Liver (tissue), 9 donors: Measurements from ENCODE around the gene STAM2. TPM values are rescaled to one million over a fixed set of nuclear protein-coding genes. Genes with fewer than 3 reads are reported as not detected.
A peak's percentile ranks its signal among the peaks of the same experiment; 100 is the strongest.

Experiments
- DNase-seq: peaks from one replicate; pipeline ENCODE4 v3.0.0-alpha.2; 2017; ENCODE audit warnings: low spot score
- H3K27ac ChIP-seq, 2 donors: one replicate each; pipeline ENCODE4 v1.7.0; 2013; ENCODE audit warnings: inconsistent platforms in 2 of 2, low read length in 2 of 2, control low read depth in 1 of 2, low read depth in 1 of 2, mild to moderate bottlenecking in 1 of 2
- H3K27me3 ChIP-seq, 4 donors: one replicate each; pipeline versions ENCODE4 v1.6.1 to v1.7.0; 2013; ENCODE audit warnings: low read length in 3 of 4, inconsistent platforms in 1 of 4, mild to moderate bottlenecking in 1 of 4, moderate library complexity in 1 of 4; ENCODE audit not compliant: control insufficient read depth in 4 of 4, insufficient read depth in 4 of 4
- H3K36me3 ChIP-seq, 4 donors: one replicate each; pipeline versions ENCODE4 v1.6.1 to v1.7.0; 2013; ENCODE audit warnings: low read length in 3 of 4, mild to moderate bottlenecking in 3 of 4, low read depth in 1 of 4, moderate library complexity in 1 of 4; ENCODE audit not compliant: control insufficient read depth in 4 of 4, insufficient read depth in 3 of 4
- H3K4me1 ChIP-seq, 4 donors: one replicate each; pipeline versions ENCODE4 v1.6.1 to v1.7.0; 2013; ENCODE audit warnings: low read length in 3 of 4, mild to moderate bottlenecking in 3 of 4, moderate library complexity in 1 of 4; ENCODE audit not compliant: control insufficient read depth in 4 of 4, insufficient read depth in 4 of 4
- H3K4me3 ChIP-seq, 3 donors: one replicate each; pipeline versions ENCODE4 v1.6.1 to v1.7.0; 2013; ENCODE audit warnings: low read length in 3 of 3, control low read depth in 1 of 3, low read depth in 1 of 3, mild to moderate bottlenecking in 1 of 3
- H3K9ac ChIP-seq, 2 donors: one replicate each; pipeline ENCODE4 v1.7.0; 2013; ENCODE audit warnings: low read length in 2 of 2, mild to moderate bottlenecking in 2 of 2, moderate library complexity in 2 of 2, control low read depth in 1 of 2, low read depth in 1 of 2
- H3K9me3 ChIP-seq, 4 donors: one replicate each; pipeline versions ENCODE4 v1.6.1 to v1.7.0; 2013; ENCODE audit warnings: low read length in 3 of 4; ENCODE audit not compliant: control insufficient read depth in 4 of 4
- ATF3 ChIP-seq: IDR thresholded peaks from 2 replicates; pipeline ENCODE4 v1.6.1; 2016; ENCODE audit warnings: antibody characterized with exemption
- CTCF ChIP-seq: fragments of 150-350 bp; IDR thresholded peaks from 2 replicates; pipeline ENCODE4 v1.5.1; 2017; ENCODE audit warnings: improper control_type of control experiment, low read depth, low read length; ENCODE audit not compliant: missing input control
- EGR1 ChIP-seq, 2 donors: IDR thresholded peaks; 2 replicates each; pipeline ENCODE4 v1.6.1; 2016 to 2018; ENCODE audit warnings: antibody characterized with exemption in 2 of 2, low read depth in 2 of 2
- FOXA1 ChIP-seq: IDR thresholded peaks from 2 replicates; pipeline ENCODE4 v1.6.1; 2016; ENCODE audit warnings: antibody characterized with exemption
- FOXA2 ChIP-seq: IDR thresholded peaks from 2 replicates; pipeline ENCODE4 v1.6.1; 2016; ENCODE audit warnings: antibody characterized with exemption
- GABPA ChIP-seq, 2 donors: IDR thresholded peaks in 1 of 2; conservative IDR thresholded peaks in 1 of 2; 2 replicates each; pipeline ENCODE4 v1.6.1; 2016; ENCODE audit warnings: antibody characterized with exemption in 2 of 2, mild to moderate bottlenecking in 1 of 2, moderate library complexity in 1 of 2
- HNF4A ChIP-seq, 2 donors: conservative IDR thresholded peaks; 2 replicates each; pipeline ENCODE4 v1.6.1; 2016; ENCODE audit warnings: antibody characterized with exemption in 2 of 2, mild to moderate bottlenecking in 2 of 2
- HNF4G ChIP-seq: IDR thresholded peaks from 2 replicates; pipeline ENCODE4 v1.6.1; 2016; ENCODE audit warnings: antibody characterized with exemption
- JUND ChIP-seq, 2 donors: IDR thresholded peaks; 2 replicates each; pipeline ENCODE4 v1.6.1; 2016; ENCODE audit warnings: antibody characterized with exemption in 2 of 2
- NR2F2 ChIP-seq: IDR thresholded peaks from 2 replicates; pipeline ENCODE4 v1.6.1; 2016; ENCODE audit warnings: antibody characterized with exemption
- RAD21 ChIP-seq, 2 donors: IDR thresholded peaks; 2 replicates each; pipeline ENCODE4 v1.6.1; 2016; ENCODE audit warnings: antibody characterized with exemption in 2 of 2, mild to moderate bottlenecking in 2 of 2
- RXRA ChIP-seq, 2 donors: IDR thresholded peaks; 2 replicates each; pipeline ENCODE4 v1.6.1; 2017 to 2018; ENCODE audit warnings: antibody characterized with exemption in 2 of 2, mild to moderate bottlenecking in 1 of 2
- SP1 ChIP-seq: IDR thresholded peaks from 2 replicates; pipeline ENCODE4 v1.6.1; 2018; ENCODE audit warnings: antibody characterized with exemption, mild to moderate bottlenecking
- TAF1 ChIP-seq: conservative IDR thresholded peaks from 2 replicates; pipeline ENCODE4 v1.6.1; 2016; ENCODE audit warnings: antibody characterized with exemption, mild to moderate bottlenecking
- YY1 ChIP-seq: IDR thresholded peaks from 2 replicates; pipeline ENCODE4 v1.6.1; 2016; ENCODE audit warnings: antibody characterized with exemption, mild to moderate bottlenecking
- ZBTB33 ChIP-seq: IDR thresholded peaks from 2 replicates; pipeline ENCODE4 v1.6.1; 2016; ENCODE audit warnings: antibody characterized with exemption
- WGBS: extraction: QIAGEN DNeasy Blood & Tissue Kit; methylation state at CpG from one replicate; pipeline ENCODE4 v1.1.7; 2013; 5-methylcytosine and 5-hydroxymethylcytosine counted together
- polyA plus RNA-seq, 2 donors: library from polyadenylated mRNA; stranded (reverse) in 1 of 2; unstranded in 1 of 2; fragments of 200-250 nt in 1 of 2; fragments of >200 nt in 1 of 2; fragmentation: Nextera tagmentation in 1 of 2; extraction: Ambion mirVana in 1 of 2; gene quantifications; one replicate each; pipeline versions ENCODE4 v1.2.1 to v1.2.3, GENCODE V29; 2013 to 2015
- total RNA-seq, 2 donors: library from RNA; depleted of rRNA; stranded (reverse); fragments of >200 nt; gene quantifications; one replicate each; pipeline ENCODE4 v1.2.3, GENCODE V29; 2014
- TF ChIP-seq, protein P1 (sequence below): IDR thresholded peaks from 2 replicates; pipeline ENCODE4 v1.6.1; 2016; ENCODE audit warnings: antibody characterized with exemption
- TF ChIP-seq, protein P2 (sequence below): IDR thresholded peaks from 2 replicates; pipeline ENCODE4 v1.6.1; 2016; ENCODE audit warnings: antibody characterized with exemption, mild to moderate bottlenecking
- donor health status: healthy.
- donor health status: healthy.
- donor health status: healthy.
- donor health status: healthy.
- donor health status: healthy.

STAM2 gene
- total and polyA plus RNA-seq, 4 donors = 4.0 to 18.0 (median 7.2) TPM

DNA sequence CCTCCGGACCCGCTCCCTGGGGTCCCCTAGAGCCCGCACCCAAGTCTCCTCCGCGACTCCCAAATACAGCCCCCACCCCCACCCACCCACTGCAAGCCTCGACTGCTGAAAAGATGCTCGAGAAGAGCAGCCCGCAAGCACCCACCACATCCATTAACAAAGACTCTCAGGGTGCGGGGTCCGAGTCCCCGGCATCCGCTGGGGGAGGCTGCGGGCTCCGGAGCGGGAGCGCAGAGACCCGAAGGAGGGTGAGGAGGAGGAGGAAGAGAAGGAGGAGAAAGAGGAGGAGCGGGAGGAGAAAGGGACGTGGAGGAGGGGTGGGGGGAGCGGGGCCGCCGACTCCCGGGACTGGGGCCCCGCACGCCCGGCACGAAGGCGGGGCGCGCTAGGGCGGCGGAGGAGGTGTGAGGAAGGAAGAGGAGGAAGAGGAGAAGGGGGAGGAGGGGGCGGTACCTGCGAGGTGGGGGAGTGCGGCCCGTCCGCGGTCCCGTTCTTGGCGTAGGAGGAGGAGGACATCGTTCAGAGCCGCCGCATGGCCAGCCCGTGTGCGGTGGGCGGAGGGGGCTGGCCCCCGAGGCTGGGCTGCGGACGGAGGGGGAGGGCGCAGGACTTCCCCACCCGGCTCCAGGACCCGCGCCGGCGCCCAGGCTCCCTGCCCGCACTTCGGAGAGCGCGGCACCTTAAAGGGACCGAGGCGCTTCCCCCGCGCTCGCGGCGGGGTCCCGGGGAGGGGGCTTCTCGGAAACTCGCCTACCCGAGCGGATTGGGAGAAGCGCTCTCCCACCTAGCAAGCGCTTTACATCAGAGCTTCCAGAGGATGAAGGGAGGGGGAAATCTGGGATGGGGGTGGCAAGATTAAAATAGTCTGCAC lies 76.8 kb downstream of the STAM2 start, which contains the start of gene CACNB4:
Gene CACNB4, minus strand, starts transcription at position 549 of the 871 bp plus-strand sequence.
- no peak within 1 kb of the TSS for H3K9ac ChIP-seq
- no peak for DNase-seq
- H3K27me3 ChIP-seq = peaks cover 0 to 18% (median 11%) of the 10 kb centered on the region in 4 donors
- no peak for TF ChIP-seq ATF3
- H3K4me1 ChIP-seq = peaks cover 11 to 23% (median 18%) of the 10 kb centered on the region in 4 donors
- H3K4me3 ChIP-seq = peak within 1 kb of the TSS in 2 of 3 donors; percentile 39 to 61
- 2% methylated on average over 73 of the region's 73 CpGs for WGBS
- H3K9me3 ChIP-seq = no peaks in the 10 kb centered on the region
- no peak within 1 kb of the TSS for H3K27ac ChIP-seq
- H3K36me3 ChIP-seq = no peaks in the 10 kb centered on the region

DNA sequence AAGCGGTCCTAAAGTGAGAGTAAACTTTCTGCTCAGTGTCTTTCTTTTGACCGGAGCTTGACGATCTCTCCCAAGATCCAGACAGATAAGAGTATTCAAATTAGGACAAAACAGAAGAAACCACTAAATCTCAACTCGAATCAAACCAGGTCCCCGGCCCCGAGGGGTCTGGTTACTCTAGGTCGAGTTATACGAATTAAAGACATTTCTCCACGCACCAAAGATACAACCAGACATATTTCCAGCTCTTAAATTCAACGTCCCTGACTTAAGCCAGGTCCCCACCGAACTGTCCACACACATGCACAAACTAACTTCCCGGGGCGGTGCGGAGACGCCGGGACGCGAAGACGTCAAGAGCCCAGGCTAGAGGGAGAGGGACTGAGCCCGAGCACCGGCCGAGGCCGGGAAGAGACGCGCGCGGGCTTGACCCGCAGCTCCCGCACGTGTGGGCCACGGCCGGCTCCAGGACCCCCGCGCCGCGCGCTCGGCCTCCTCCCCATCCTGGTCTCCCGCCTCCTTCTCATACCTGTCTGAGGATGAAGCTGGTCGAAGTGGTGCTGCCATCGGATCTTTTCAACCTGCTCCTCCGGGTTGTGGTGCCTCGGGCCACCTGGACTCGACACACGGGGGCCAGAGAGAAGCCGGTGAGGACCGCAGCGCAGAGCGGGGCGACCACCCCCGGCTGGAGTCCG lies 77.6 kb downstream of the STAM2 start:
- Histone ChIP-seq H3K27ac (no peak overlapping the region), H3K9me3 (no peaks in the 10 kb centered on the region), H3K27me3 (peaks cover 0 to 18% (median 11%) of the 10 kb centered on the region in 4 donors), H3K9ac (no peak overlapping the region), H3K36me3 (no peaks in the 10 kb centered on the region), H3K4me3 (peak overlapping the region; percentile 1 to 61 (median 44)), H3K4me1 (peaks cover 11 to 23% (median 18%) of the 10 kb centered on the region in 4 donors)
- 2% methylated on average over 52 of the region's 52 CpGs for WGBS
- TF ChIP-seq HNF4A (conservative IDR thresholded peaks at IDR 0.05) (no peak), JUND (IDR thresholded peaks at IDR 0.05) (no peak), TAF1 (no peak), YY1 (no peak), NR2F2 (no peak), ATF3 (no peak), EGR1 (IDR thresholded peaks at IDR 0.05; ENCODE audit: low read depth in 2 of 2) (no peak), RXRA (IDR thresholded peaks at IDR 0.05) (no peak), SP1 (no peak), FOXA2 (no peak), HNF4G (no peak), GABPA (IDR thresholded peaks at IDR 0.05 in 1 of 2, conservative IDR thresholded peaks at IDR 0.05 in 1 of 2) (no peak), CTCF (no peak), ZBTB33 (no peak), RAD21 (IDR thresholded peaks at IDR 0.05) (no peak), FOXA1 (no peak)
- TF ChIP-seq, protein P1, sequence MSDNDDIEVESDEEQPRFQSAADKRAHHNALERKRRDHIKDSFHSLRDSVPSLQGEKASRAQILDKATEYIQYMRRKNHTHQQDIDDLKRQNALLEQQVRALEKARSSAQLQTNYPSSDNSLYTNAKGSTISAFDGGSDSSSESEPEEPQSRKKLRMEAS = no peak
- TF ChIP-seq, protein P2, sequence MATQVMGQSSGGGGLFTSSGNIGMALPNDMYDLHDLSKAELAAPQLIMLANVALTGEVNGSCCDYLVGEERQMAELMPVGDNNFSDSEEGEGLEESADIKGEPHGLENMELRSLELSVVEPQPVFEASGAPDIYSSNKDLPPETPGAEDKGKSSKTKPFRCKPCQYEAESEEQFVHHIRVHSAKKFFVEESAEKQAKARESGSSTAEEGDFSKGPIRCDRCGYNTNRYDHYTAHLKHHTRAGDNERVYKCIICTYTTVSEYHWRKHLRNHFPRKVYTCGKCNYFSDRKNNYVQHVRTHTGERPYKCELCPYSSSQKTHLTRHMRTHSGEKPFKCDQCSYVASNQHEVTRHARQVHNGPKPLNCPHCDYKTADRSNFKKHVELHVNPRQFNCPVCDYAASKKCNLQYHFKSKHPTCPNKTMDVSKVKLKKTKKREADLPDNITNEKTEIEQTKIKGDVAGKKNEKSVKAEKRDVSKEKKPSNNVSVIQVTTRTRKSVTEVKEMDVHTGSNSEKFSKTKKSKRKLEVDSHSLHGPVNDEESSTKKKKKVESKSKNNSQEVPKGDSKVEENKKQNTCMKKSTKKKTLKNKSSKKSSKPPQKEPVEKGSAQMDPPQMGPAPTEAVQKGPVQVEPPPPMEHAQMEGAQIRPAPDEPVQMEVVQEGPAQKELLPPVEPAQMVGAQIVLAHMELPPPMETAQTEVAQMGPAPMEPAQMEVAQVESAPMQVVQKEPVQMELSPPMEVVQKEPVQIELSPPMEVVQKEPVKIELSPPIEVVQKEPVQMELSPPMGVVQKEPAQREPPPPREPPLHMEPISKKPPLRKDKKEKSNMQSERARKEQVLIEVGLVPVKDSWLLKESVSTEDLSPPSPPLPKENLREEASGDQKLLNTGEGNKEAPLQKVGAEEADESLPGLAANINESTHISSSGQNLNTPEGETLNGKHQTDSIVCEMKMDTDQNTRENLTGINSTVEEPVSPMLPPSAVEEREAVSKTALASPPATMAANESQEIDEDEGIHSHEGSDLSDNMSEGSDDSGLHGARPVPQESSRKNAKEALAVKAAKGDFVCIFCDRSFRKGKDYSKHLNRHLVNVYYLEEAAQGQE = no peak
- DNase-seq = no peak
